Epidermal melanocyte (primary cell): ENCODE data around the gene KIF21A.
"Not testable (repeated sequence)": the region's sequence is repeated elsewhere in the genome, so short reads cannot be mapped to it uniquely, and the experiment has no call there.

ENCODE experiments used
- DNase-seq: peaks from one replicate; pipeline ENCODE4 v3.0.0; 2011; ENCODE audit warnings: low spot score; ENCODE audit not compliant: insufficient read length

KIF21A gene

GRCh38 chr12:39348523-39348922, 94.4 kb downstream of the KIF21A start:
- DNase-seq: no peak

- DNase-seq: no peak
Measured at GRCh38 chr12:39344926-39345325, 98.0 kb downstream of the KIF21A start.

- no peak for DNase-seq
Measured at GRCh38 chr12:39343665-39344064, 99.3 kb downstream of the KIF21A start.

GRCh38 chr12:39341761-39342160, 101.2 kb downstream of the KIF21A start:
- DNase-seq: no peak

- no peak for DNase-seq
Measured at GRCh38 chr12:39341179-39341578, 101.7 kb downstream of the KIF21A start.

GRCh38 chr12:39332661-39333175, 110.2 kb downstream of the KIF21A start:
- DNase-seq: no peak

- no peak for DNase-seq
Measured at GRCh38 chr12:39331539-39332261, 111.2 kb downstream of the KIF21A start.

GRCh38 chr12:39329876-39330275, 113.0 kb downstream of the KIF21A start:
- DNase-seq: no peak

GRCh38 chr12:39329018-39329417, 113.9 kb downstream of the KIF21A start:
- no peak for DNase-seq

GRCh38 chr12:39327965-39328364, 115.0 kb downstream of the KIF21A start:
- DNase-seq: no peak

GRCh38 chr12:39327510-39327909, 115.4 kb downstream of the KIF21A start:
- no peak for DNase-seq

GRCh38 chr12:39319180-39319579, 123.7 kb downstream of the KIF21A start:
- DNase-seq: no peak

- DNase-seq: no peak
Measured at GRCh38 chr12:39314547-39314946, 128.4 kb downstream of the KIF21A start.

GRCh38 chr12:39309516-39309915, 133.4 kb downstream of the KIF21A start:
- DNase-seq: no peak

- no peak for DNase-seq
Measured at GRCh38 chr12:39301422-39301821, 141.5 kb downstream of the KIF21A start.

- no peak for DNase-seq
Measured at GRCh38 chr12:39300799-39301198, 142.1 kb downstream of the KIF21A start.

GRCh38 chr12:39297891-39298290, 145.0 kb downstream of the KIF21A start:
- DNase-seq: no peak

- no peak for DNase-seq
Measured at GRCh38 chr12:39296496-39296895, 146.4 kb downstream of the KIF21A start.

GRCh38 chr12:39295593-39295992, 147.3 kb downstream of the KIF21A start:
- DNase-seq: not testable (repeated sequence)

GRCh38 chr12:39294715-39295114, 148.2 kb downstream of the KIF21A start:
- DNase-seq: no peak

GRCh38 chr12:39292125-39292630, 150.7 kb downstream of the KIF21A start:
- DNase-seq: no peak

GRCh38 chr12:39287817-39288216, 155.1 kb downstream of the KIF21A start:
- DNase-seq: no peak

- DNase-seq: no peak
Measured at GRCh38 chr12:39287409-39287808, 155.5 kb downstream of the KIF21A start.
